IMR-90 (cell line): Measurements from ENCODE around the gene VMAC. TPM values are rescaled to one million over a fixed set of nuclear protein-coding genes. Genes with fewer than 3 reads are reported as not detected.

Source experiments
- ATAC-seq: fragments of 200-7000 bp; cut with Tn5 transposase; 2 replicates; pipeline ENCODE4 v1.9.1; 2020; ENCODE audit warnings: low read depth, mild to moderate bottlenecking, moderate library complexity
- BruUV-seq: library from RNA; stranded (reverse); fragments of 400-500 nt; replicated peaks from 2 replicates; lab custom pipeline; 2021; lab: Mats Ljungman, UMichigan
- CTCF ChIA-PET: fragments of 300-600 bp; formaldehyde crosslinking; extraction: SDS; loops from one replicate; lab custom pipeline; 2021; ENCODE audit warnings: antibody characterized with exemption; lab: Yijun Ruan, JAX
- POLR2A ChIA-PET: fragments of 300-600 bp; sonication (Branson Sonifier 250); formaldehyde crosslinking; loops from one replicate; lab custom pipeline; 2022; ENCODE audit warnings: antibody characterized with exemption; ENCODE audit not compliant: unreplicated experiment; lab: Charles Lee
- DNase-seq: peaks from one replicate; pipeline ENCODE4 v3.0.0; 2013
- H2AFZ ChIP-seq: replicated peaks from 2 replicates; pipeline ENCODE3; 2013; ENCODE audit warnings: low read length, mild to moderate bottlenecking; ENCODE audit not compliant: poor library complexity
- H2AK5ac ChIP-seq: 2 replicates; pipeline ENCODE4 v1.6.1; 2013; ENCODE audit warnings: low read depth, low read length, inconsistent platforms
- H2AK9ac ChIP-seq: replicated peaks from 2 replicates; pipeline ENCODE3; 2013; ENCODE audit warnings: mild to moderate bottlenecking, low read depth, low read length, moderate library complexity; ENCODE audit not compliant: poor library complexity
- H2BK120ac ChIP-seq: 2 replicates; pipeline ENCODE4 v1.6.1; 2013; ENCODE audit warnings: low read depth, low read length, inconsistent platforms
- H2BK15ac ChIP-seq: 3 replicates; pipeline ENCODE4 v1.6.1; 2013; ENCODE audit warnings: low read depth, low read length, inconsistent platforms
- H2BK20ac ChIP-seq: 2 replicates; pipeline ENCODE4 v1.6.1; 2013; ENCODE audit warnings: low read depth, mild to moderate bottlenecking, inconsistent platforms, low read length, moderate library complexity
- H2BK5ac ChIP-seq: 2 replicates; pipeline ENCODE4 v1.6.1; 2013; ENCODE audit warnings: mild to moderate bottlenecking, low read depth, low read length, inconsistent platforms; ENCODE audit not compliant: poor library complexity, severe bottlenecking
- H3K14ac ChIP-seq: replicated peaks from 2 replicates; pipeline ENCODE4 v1.6.1; 2013; ENCODE audit warnings: low read depth, low read length, inconsistent platforms
- H3K18ac ChIP-seq: 2 replicates; pipeline ENCODE4 v1.6.1; 2013; ENCODE audit warnings: low read depth, low read length, control low read depth
- H3K23ac ChIP-seq: 2 replicates; pipeline ENCODE4 v1.6.1; 2013; ENCODE audit warnings: low read depth, low read length, inconsistent platforms
- H3K27ac ChIP-seq: 2 replicates; pipeline ENCODE4 v1.5.1; 2013; ENCODE audit warnings: mild to moderate bottlenecking, control low read depth, low read length; ENCODE audit not compliant: insufficient read depth
- H3K27me3 ChIP-seq: 2 replicates; pipeline ENCODE4 v1.6.1; 2013; ENCODE audit warnings: low read length; ENCODE audit not compliant: control insufficient read depth, insufficient read depth
- H3K36me3 ChIP-seq: 2 replicates; pipeline ENCODE4 v1.6.1; 2013; ENCODE audit warnings: low read length, mixed read lengths; ENCODE audit not compliant: control insufficient read depth, insufficient read depth
- H3K4ac ChIP-seq: 2 replicates; pipeline ENCODE4 v1.6.1; 2013; ENCODE audit warnings: low read depth, low read length, inconsistent platforms
- H3K4me1 ChIP-seq: 2 replicates; pipeline ENCODE4 v1.6.1; 2013; ENCODE audit warnings: low read length, mixed read lengths; ENCODE audit not compliant: control insufficient read depth, insufficient read depth
- H3K4me2 ChIP-seq: 2 replicates; pipeline ENCODE4 v1.6.1; 2013; ENCODE audit warnings: low read depth, mild to moderate bottlenecking, control low read depth, low read length, moderate library complexity
- H3K4me3 ChIP-seq: 2 replicates; pipeline ENCODE4 v1.5.1; 2013; ENCODE audit warnings: low read depth, mild to moderate bottlenecking, control low read depth, low read length, moderate library complexity; ENCODE audit not compliant: insufficient read depth
- H3K56ac ChIP-seq: 2 replicates; pipeline ENCODE4 v1.6.1; 2013; ENCODE audit warnings: low read length, inconsistent platforms; ENCODE audit not compliant: insufficient read depth; ENCODE audit errors: extremely low read depth
- H3K79me1 ChIP-seq, 2 experiments: 2 replicates each; pipeline ENCODE4 v1.6.1; 2013; ENCODE audit warnings: low read length in 2 of 2, inconsistent platforms in 1 of 2, low read depth in 1 of 2
- H3K9ac ChIP-seq: 2 replicates; pipeline ENCODE4 v1.6.1; 2013; ENCODE audit warnings: low read depth, low read length, control low read depth
- H3K9me1 ChIP-seq: 2 replicates; pipeline ENCODE4 v1.6.1; 2013; ENCODE audit warnings: low read length, inconsistent platforms; ENCODE audit not compliant: insufficient read depth
- H3K9me3 ChIP-seq: 2 replicates; pipeline ENCODE4 v1.6.1; 2013; ENCODE audit warnings: low read length; ENCODE audit not compliant: control insufficient read depth, insufficient read depth
- H4K20me1 ChIP-seq: 2 replicates; pipeline ENCODE4 v1.6.1; 2013; ENCODE audit warnings: low read length, inconsistent platforms; ENCODE audit not compliant: insufficient read depth
- H4K5ac ChIP-seq: 2 replicates; pipeline ENCODE4 v1.6.1; 2013; ENCODE audit warnings: mild to moderate bottlenecking, low read depth, low read length, control low read depth
- H4K8ac ChIP-seq, 2 experiments: 2 replicates each; pipeline ENCODE4 v1.6.1; 2013; ENCODE audit warnings: low read depth in 2 of 2, low read length in 2 of 2, control low read depth in 1 of 2, inconsistent platforms in 1 of 2
- H4K91ac ChIP-seq: 2 replicates; pipeline ENCODE4 v1.6.1; 2013; ENCODE audit warnings: low read depth, low read length, inconsistent platforms; ENCODE audit not compliant: insufficient read depth
- BHLHE40 ChIP-seq: fragments of 150-350 bp; IDR thresholded peaks from 2 replicates; pipeline ENCODE4 v1.6.1; 2016; ENCODE audit warnings: mild to moderate bottlenecking, low read depth, low read length
- CEBPB ChIP-seq: IDR thresholded peaks from 2 replicates; pipeline ENCODE4 v1.6.1; 2012; ENCODE audit warnings: low read depth, low read length, improper control_type of control experiment
- CHD1 ChIP-seq: IDR thresholded peaks from 2 replicates; pipeline ENCODE4 v1.6.1; 2012; ENCODE audit warnings: low read depth, low read length, improper control_type of control experiment
- CTCF ChIP-seq: conservative IDR thresholded peaks from 2 replicates; pipeline ENCODE4 v1.5.1; 2012; ENCODE audit warnings: mild to moderate bottlenecking, low read depth, low read length, improper control_type of control experiment
- ELK1 ChIP-seq: fragments of 150-350 bp; IDR thresholded peaks from 2 replicates; pipeline ENCODE4 v1.6.1; 2016; ENCODE audit warnings: low read depth, mild to moderate bottlenecking, low read length, moderate library complexity, borderline replicate concordance
- FOS ChIP-seq: fragments of 150-350 bp; IDR thresholded peaks from 2 replicates; pipeline ENCODE4 v1.6.1; 2016; ENCODE audit warnings: low read depth, low read length
- MAFK ChIP-seq: IDR thresholded peaks from 2 replicates; pipeline ENCODE4 v1.6.1; 2012; ENCODE audit warnings: low read depth, low read length, improper control_type of control experiment
- MAZ ChIP-seq: IDR thresholded peaks from 2 replicates; pipeline ENCODE4 v1.6.1; 2012; ENCODE audit warnings: low read depth, mild to moderate bottlenecking, low read length, improper control_type of control experiment, moderate library complexity, borderline replicate concordance
- MXI1 ChIP-seq: IDR thresholded peaks from 2 replicates; pipeline ENCODE4 v1.6.1; 2012; ENCODE audit warnings: low read depth, mild to moderate bottlenecking, low read length, moderate library complexity, borderline replicate concordance
- NFE2L2 ChIP-seq: fragments of 150-350 bp; IDR thresholded peaks from 2 replicates; pipeline ENCODE4 v1.6.1; 2016; ENCODE audit warnings: low read depth, mild to moderate bottlenecking, low read length
- RAD21 ChIP-seq: IDR thresholded peaks from 2 replicates; pipeline ENCODE4 v1.6.1; 2012; ENCODE audit warnings: low read length, improper control_type of control experiment
- RCOR1 ChIP-seq: IDR thresholded peaks from 2 replicates; pipeline ENCODE4 v1.6.1; 2012; ENCODE audit warnings: mild to moderate bottlenecking, low read length, improper control_type of control experiment; ENCODE audit not compliant: insufficient replicate concordance
- RFX5 ChIP-seq: IDR thresholded peaks from 2 replicates; pipeline ENCODE4 v1.8.0; 2012; ENCODE audit warnings: low read depth, mild to moderate bottlenecking, low read length, moderate library complexity
- SMC3 ChIP-seq: fragments of 150-350 bp; IDR thresholded peaks from 2 replicates; pipeline ENCODE4 v1.6.1; 2016; ENCODE audit warnings: low read depth, mild to moderate bottlenecking, antibody characterized with exemption, low read length, moderate library complexity
- USF2 ChIP-seq: fragments of 150-350 bp; IDR thresholded peaks from 2 replicates; pipeline ENCODE4 v1.6.1; 2017; ENCODE audit warnings: mild to moderate bottlenecking, antibody characterized with exemption, low read length, low read depth
- WGBS, 2 experiments: methylation state at CpG; one replicate each; pipeline versions ENCODE4 v1.1.5 to v1.1.7; 2013; ENCODE audit warnings: missing lambda C conversion rate in 2 of 2; ENCODE audit not compliant: insufficient read length in 1 of 2; ENCODE audit errors: extremely low coverage in 2 of 2; 5-methylcytosine and 5-hydroxymethylcytosine counted together
- dilution Hi-C: fragments of 300-500 bp; cut with HindIII; formaldehyde crosslinking; loops from one replicate; pipeline ENCODE4 v1.14.3; 2018; ENCODE audit warnings: low sequenced_read_pairs; ENCODE audit not compliant: unreplicated experiment
- in situ Hi-C: fragments of 300-500 bp; cut with MboI; formaldehyde crosslinking; loops from 3 replicates; pipeline ENCODE4 v1.14.3; 2019; ENCODE audit warnings: low sequenced_read_pairs, inconsistent platforms, mixed read lengths
- intact Hi-C: fragments of 100-400 bp; cut with micrococcal nuclease; formaldehyde crosslinking; loops from 2 replicates; pipeline ENCODE4 v1.10.0; 2022
- polyA plus RNA-seq, 3 experiments: library from polyadenylated mRNA; depleted of rRNA; stranded (reverse); fragments of >200 nt; gene quantifications; 2 replicates each; pipeline ENCODE4 v1.2.3, GENCODE V29; 2012; ENCODE audit warnings: low replicate concordance in 1 of 3
- total RNA-seq: library from RNA; depleted of rRNA; stranded (reverse); fragments of >200 nt; gene quantifications from 2 replicates; pipeline ENCODE4 v1.2.3, GENCODE V29; 2012

VMAC gene
- total and polyA plus RNA-seq, 2 of the 4 experiments (the other 2 are of a cell fraction) = 1.4 to 3.1 TPM

GRCh38 chr19:5865772-5866171, 38.9 kb upstream of the VMAC start:
- dilution Hi-C loops (no loop called here), in situ Hi-C loops (no loop called here), intact Hi-C loops (no loop called here)
- H3K14ac ChIP-seq = no peak overlapping the region
- H2AK9ac ChIP-seq = no peak overlapping the region
- no peaks in the 10 kb centered on the region for H3K79me1 ChIP-seq
- WGBS, 2 experiments = 42% methylated on average over 4 of the region's 11 CpGs; no CpG with 5 or more reads in 1 of the 2 experiments
- no peak overlapping the region for H2AFZ ChIP-seq
- no TSS peak for BruUV-seq
- ChIA-PET CTCF (no interaction called here), POLR2A (no interaction called here)
- no peak overlapping the region for H2BK5ac ChIP-seq
- H3K4ac ChIP-seq = no peak overlapping the region
- no peak overlapping the region for H3K56ac ChIP-seq
- H3K4me3 ChIP-seq = no peak overlapping the region
- H3K4me2 ChIP-seq = no peak overlapping the region
- no peaks in the 10 kb centered on the region for H3K36me3 ChIP-seq
- no peak overlapping the region for H3K27ac ChIP-seq
- H2BK15ac ChIP-seq = no peak overlapping the region
- DNase-seq = no peak
- H3K18ac ChIP-seq = no peak overlapping the region
- H4K20me1 ChIP-seq = no peaks in the 10 kb centered on the region
- no peaks in the 10 kb centered on the region for H3K9me1 ChIP-seq
- H4K8ac ChIP-seq = no peak overlapping the region
- H4K91ac ChIP-seq = no peak overlapping the region
- TF ChIP-seq CHD1 (no peak), BHLHE40 (no peak), NFE2L2 (no peak), SMC3 (no peak), RAD21 (no peak), MXI1 (no peak), MAZ (no peak), MAFK (no peak), RFX5 (no peak), CTCF (no peak), RCOR1 (no peak), USF2 (no peak), CEBPB (no peak), ELK1 (no peak), FOS (no peak)
- peaks cover 13% of the 10 kb centered on the region for H3K27me3 ChIP-seq
- no peak overlapping the region for H2AK5ac ChIP-seq
- no peaks in the 10 kb centered on the region; the same call in 1 of the 2 replicates for H3K4me1 ChIP-seq
- no peak overlapping the region for H2BK120ac ChIP-seq
- no peak overlapping the region for H2BK20ac ChIP-seq
- no peak overlapping the region for H3K9ac ChIP-seq
- no peaks in the 10 kb centered on the region for H3K9me3 ChIP-seq
- ATAC-seq = no peak
- no peak overlapping the region for H4K5ac ChIP-seq
- H3K23ac ChIP-seq = no peak overlapping the region
